Stimulated activated CD8-positive, alpha-beta memory T cell treated with anti-CD3 and anti-CD28 coated beads, Interleukin-12 subunit alpha, Interleukin-12 subunit beta, amount 100 ng/mL, for 1 hour (primary cell): ENCODE results near the gene EXOC3L1.

ENCODE experiments used
- DNase-seq: peaks from one replicate; pipeline ENCODE4 v3.0.0-alpha.2; 2020; ENCODE audit warnings: low read depth

The EXOC3L1 gene

GRCh38 chr16:67190041-67190440, at the start of gene EXOC3L1:
EXOC3L1 (minus strand) TSS chr16:67190136; CDS start chr16:67189676, 460 bp downstream.
- DNase-seq, result no peak

- DNase-seq, result no peak
These were observed 49.0 kb upstream of the EXOC3L1 start for GRCh38 chr16:67238806-67239470.

- DNase-seq, result no peak
These were observed 48.3 kb upstream of the EXOC3L1 start for GRCh38 chr16:67238278-67238575.

- no peak for DNase-seq
These were observed 47.7 kb upstream of the EXOC3L1 start for GRCh38 chr16:67237396-67238277.

GRCh38 chr16:67236563-67237395, 46.8 kb upstream of the EXOC3L1 start:
- DNase-seq, result peak; percentile 40

- DNase-seq, result no peak
These were observed 46.1 kb upstream of the EXOC3L1 start for GRCh38 chr16:67235816-67236562.

- no peak for DNase-seq
These were observed 44.3 kb upstream of the EXOC3L1 start for GRCh38 chr16:67234180-67234597.

GRCh38 chr16:67233596-67233995, 43.7 kb upstream of the EXOC3L1 start:
- no peak for DNase-seq

GRCh38 chr16:67230809-67231660, 41.1 kb upstream of the EXOC3L1 start:
- DNase-seq, result no peak

- DNase-seq, result no peak
These were observed 40.2 kb upstream of the EXOC3L1 start for GRCh38 chr16:67229906-67230808.

GRCh38 chr16:67228905-67229304, 39.0 kb upstream of the EXOC3L1 start:
- DNase-seq, result no peak

- no peak for DNase-seq
These were observed 38.3 kb upstream of the EXOC3L1 start for GRCh38 chr16:67228034-67228785.

GRCh38 chr16:67227567-67227921, 37.6 kb upstream of the EXOC3L1 start:
- no peak for DNase-seq

- peak; percentile 97 for DNase-seq
These were observed 37.0 kb upstream of the EXOC3L1 start, which contains the start of gene TMEM208 for GRCh38 chr16:67226804-67227566. TMEM208 (plus strand) TSS chr16:67227130; CDS start chr16:67227219, 89 bp downstream.

GRCh38 chr16:67226295-67226803, 36.4 kb upstream of the EXOC3L1 start:
- DNase-seq, result no peak

- no peak for DNase-seq
These were observed 34.1 kb upstream of the EXOC3L1 start for GRCh38 chr16:67223992-67224391.

- no peak for DNase-seq
These were observed 26.9 kb upstream of the EXOC3L1 start for GRCh38 chr16:67216612-67217490.
